Central memory CD8-positive, alpha-beta T cell (primary cell): ENCODE results near the gene ANKRD11.
"Not testable (repeated sequence)": the region's sequence is repeated elsewhere in the genome, so short reads cannot be mapped to it uniquely, and the experiment has no call there.

Experiments
- ATAC-seq: fragments of 150-1000 bp; cut with Tn5 transposase; replicated peaks from 2 replicates; pipeline ENCODE4 v1.10.0; 2022; ENCODE audit warnings: mild to moderate bottlenecking, moderate FRiP score, moderate number of reproducible peaks; ENCODE audit not compliant: poor library complexity, severe bottlenecking; ENCODE audit errors: extremely low read depth
- DNase-seq, 2 donors: peaks; one replicate each; pipeline ENCODE4 v3.0.0; 2021; ENCODE audit warnings: low spot score in 2 of 2
- H3K27ac Mint-ChIP-seq: one replicate; pipeline ENCODE4 v1.8.0; 2022; ENCODE audit warnings: low read depth, mild to moderate bottlenecking, moderate library complexity, mixed read lengths
- H3K27me3 Mint-ChIP-seq: one replicate; pipeline ENCODE4 v1.8.0; 2022; ENCODE audit warnings: mixed read lengths
- H3K36me3 Mint-ChIP-seq: one replicate; pipeline ENCODE4 v1.8.0; 2022; ENCODE audit warnings: mild to moderate bottlenecking, moderate library complexity, mixed read lengths; ENCODE audit not compliant: insufficient read depth
- H3K4me1 Mint-ChIP-seq: one replicate; pipeline ENCODE4 v1.8.0; 2022; ENCODE audit warnings: mixed read lengths
- H3K4me3 Mint-ChIP-seq: one replicate; pipeline ENCODE4 v1.8.0; 2022; ENCODE audit warnings: mild to moderate bottlenecking, moderate library complexity, mixed read lengths
- H3K9me3 Mint-ChIP-seq: one replicate; pipeline ENCODE4 v1.8.0; 2022; ENCODE audit warnings: mixed read lengths

The ANKRD11 gene

DNA sequence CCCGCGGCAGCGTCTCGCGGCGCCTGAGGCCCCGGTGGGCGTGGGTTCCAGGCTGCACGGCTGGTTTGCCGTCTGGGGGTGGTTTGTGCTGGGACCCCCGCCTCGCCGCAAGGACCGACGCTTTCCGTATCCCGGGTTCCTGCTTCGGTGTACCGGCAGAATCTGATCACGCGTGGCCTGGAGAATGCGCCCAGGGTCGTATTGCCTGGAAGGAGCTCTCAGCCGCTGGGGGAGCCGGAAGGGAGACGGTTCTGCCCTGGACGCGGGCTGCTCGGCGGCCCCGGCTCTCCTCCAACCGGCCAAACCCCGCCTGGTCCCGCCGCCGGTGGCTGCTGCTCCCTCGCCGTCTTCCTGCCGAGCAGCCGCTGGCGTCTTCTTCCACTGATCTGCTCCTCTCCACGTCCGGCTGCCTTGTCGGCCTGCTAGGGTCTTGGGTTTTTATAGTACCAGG, 233.1 kb downstream of the ANKRD11 start:
- ATAC-seq (peak; percentile 26), DNase-seq (no peak)
- H3K9me3 Mint-ChIP-seq: no peaks in the 10 kb centered on the region
- peaks cover 5% of the 10 kb centered on the region for H3K36me3 Mint-ChIP-seq
- peak overlapping the region; percentile 9 for H3K27ac Mint-ChIP-seq
- peaks cover 30% of the 10 kb centered on the region for H3K27me3 Mint-ChIP-seq
- H3K4me1 Mint-ChIP-seq: peaks cover 23% of the 10 kb centered on the region
- peak overlapping the region; percentile 60 for H3K4me3 Mint-ChIP-seq

DNA sequence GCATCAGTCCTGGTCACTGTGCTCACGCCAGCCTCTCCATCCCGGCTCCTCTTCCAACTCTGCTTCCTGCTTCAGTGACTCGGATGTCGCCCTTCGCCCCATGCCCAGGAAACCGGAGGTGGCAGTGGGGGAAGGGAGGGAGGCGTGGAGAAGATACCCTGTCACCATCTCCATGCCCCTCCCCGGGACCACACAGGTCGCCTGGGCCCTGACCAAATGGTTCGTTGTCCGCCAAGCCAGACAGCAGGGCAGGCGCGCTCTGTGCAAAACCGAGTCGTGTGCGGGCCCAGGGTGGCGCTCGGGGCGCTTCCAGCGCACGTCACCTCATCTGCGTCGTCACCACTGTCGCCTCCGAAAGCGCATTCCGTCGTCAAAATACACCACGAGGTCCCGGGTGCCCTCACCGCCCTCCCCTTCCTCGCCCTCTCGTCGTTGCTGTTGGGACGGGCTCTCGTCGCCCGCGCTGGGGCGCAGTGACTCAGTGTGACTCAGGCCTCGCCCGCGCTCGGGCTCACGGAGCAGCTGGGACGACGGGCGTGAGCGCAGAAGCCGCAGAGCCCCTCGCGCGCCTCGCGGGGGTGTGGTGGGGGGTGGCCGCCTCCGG, 233.6 kb downstream of the ANKRD11 start:
- peak; percentile 50 to 54 for DNase-seq

DNA sequence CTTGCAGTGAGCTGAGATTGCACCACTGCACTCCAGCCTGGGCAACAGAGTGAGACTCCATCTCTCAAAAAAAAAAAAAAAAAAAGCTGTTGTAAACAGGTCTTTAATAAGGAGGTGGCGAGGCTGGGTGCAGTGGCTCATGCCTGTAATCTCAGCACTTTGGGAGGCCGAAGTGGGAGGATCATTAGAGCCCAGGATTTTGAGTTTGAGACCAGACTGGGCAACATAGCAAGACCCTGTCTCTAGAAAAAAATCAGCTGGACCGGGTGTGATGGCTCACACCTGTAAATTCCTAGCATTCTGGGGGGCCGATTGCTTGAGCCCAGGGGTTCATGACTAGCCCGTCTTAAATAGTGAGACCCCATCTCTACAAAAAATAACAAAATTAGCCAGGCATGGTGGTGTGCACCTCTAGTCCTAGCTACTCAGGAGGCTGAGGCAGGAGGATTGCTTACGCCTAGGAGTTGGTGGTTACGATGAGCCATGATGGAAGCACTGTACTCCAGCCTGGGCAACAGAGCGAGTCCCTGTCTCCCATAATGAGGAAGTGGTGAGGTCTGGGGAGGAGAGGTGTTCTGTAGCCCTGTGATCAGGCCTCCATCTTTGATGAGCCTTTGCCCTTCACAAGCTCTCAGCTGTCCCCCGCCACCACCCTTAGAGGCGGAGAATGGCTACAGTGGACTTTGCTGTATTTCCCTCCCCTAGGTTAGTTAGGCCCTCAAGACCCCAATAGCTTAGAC, 236.6 kb downstream of the ANKRD11 start:
- Mint-ChIP-seq H3K4me3 (no peak overlapping the region), H3K27ac (no peak overlapping the region), H3K36me3 (peaks cover 5% of the 10 kb centered on the region), H3K4me1 (peaks cover 16% of the 10 kb centered on the region), H3K9me3 (peaks cover 15% of the 10 kb centered on the region), H3K27me3 (peaks cover 30% of the 10 kb centered on the region)
- ATAC-seq (no peak), DNase-seq (no peak)

More for the DNA sequence above, 233.6 kb downstream of the ANKRD11 start:
- H3K27ac Mint-ChIP-seq: peak overlapping the region; percentile 38
- H3K36me3 Mint-ChIP-seq: peaks cover 5% of the 10 kb centered on the region
- H3K4me3 Mint-ChIP-seq: peak overlapping the region; percentile 60
- peak; percentile 86 for ATAC-seq
- H3K4me1 Mint-ChIP-seq: peaks cover 21% of the 10 kb centered on the region
- H3K27me3 Mint-ChIP-seq: peaks cover 30% of the 10 kb centered on the region
- H3K9me3 Mint-ChIP-seq: peaks cover 3% of the 10 kb centered on the region

DNA sequence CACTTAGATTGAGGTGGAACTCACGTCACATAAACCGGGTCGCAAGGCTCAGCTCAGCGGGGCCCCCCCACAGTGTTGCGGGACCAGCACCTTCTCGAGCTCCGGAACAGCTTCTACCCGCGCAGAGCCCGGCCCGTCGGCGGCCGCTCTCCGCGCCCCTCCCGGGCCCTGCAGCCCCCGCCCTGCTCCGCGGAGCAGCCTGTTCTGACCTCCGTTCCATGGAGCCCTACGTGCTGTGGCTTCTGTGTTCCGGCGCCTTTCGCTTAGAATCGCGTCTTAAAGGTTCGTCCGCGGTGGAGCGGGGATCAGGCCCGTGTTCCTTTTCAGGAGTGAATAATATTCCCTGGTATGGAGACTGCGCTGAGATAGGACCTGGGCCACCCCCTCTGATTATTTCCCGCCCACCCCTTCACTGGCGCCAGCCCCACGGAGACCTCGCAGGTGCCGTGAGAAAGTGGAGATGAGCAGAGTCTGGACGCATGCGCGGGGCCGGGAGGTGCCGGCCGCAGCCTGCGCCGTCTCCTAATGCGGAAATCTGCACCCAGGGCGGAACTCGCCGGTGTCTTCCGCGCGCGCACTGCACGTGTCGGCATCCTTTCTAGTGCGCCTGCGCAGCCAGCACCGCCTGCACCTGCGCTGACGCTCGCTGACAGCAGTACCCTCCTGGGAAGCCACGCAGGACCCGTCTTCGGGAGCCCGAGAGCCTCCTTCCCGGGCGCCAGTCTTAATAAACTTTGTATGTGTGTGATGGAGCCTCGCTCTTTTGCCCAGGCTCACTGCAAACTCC, 242.0 kb downstream of the ANKRD11 start:
- Mint-ChIP-seq H3K27me3 (no peaks in the 10 kb centered on the region), H3K4me3 (peak overlapping the region; percentile 55), H3K27ac (no peak overlapping the region), H3K36me3 (peaks cover 4% of the 10 kb centered on the region), H3K9me3 (peaks cover 15% of the 10 kb centered on the region), H3K4me1 (no peaks in the 10 kb centered on the region)
- DNase-seq: no peak
- no peak for ATAC-seq

DNA sequence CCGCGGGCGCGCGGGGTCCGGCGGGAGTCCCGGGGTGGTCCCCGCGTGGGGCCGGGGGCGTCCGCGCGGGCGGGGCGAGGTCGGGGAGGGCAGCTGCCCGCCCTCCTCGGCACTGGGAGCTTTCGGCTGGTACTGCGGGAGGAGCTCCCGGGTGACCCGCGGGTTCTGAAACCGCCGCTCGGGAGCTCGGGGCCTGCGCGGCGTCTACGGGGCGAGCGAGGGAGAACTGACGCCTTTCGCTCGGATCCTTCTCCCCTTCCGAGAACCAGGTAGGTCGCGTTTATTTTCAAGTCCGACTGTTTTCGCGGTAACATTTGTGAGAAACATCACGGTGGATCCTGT, 242.7 kb downstream of the ANKRD11 start:
- peak; percentile 64 for ATAC-seq
- not testable (repeated sequence) for DNase-seq, H3K27ac Mint-ChIP-seq, H3K27me3 Mint-ChIP-seq, H3K4me1 Mint-ChIP-seq, H3K36me3 Mint-ChIP-seq
- Mint-ChIP-seq H3K9me3 (peaks cover 15% of the 10 kb centered on the region), H3K4me3 (peak overlapping the region; percentile 55)

DNA sequence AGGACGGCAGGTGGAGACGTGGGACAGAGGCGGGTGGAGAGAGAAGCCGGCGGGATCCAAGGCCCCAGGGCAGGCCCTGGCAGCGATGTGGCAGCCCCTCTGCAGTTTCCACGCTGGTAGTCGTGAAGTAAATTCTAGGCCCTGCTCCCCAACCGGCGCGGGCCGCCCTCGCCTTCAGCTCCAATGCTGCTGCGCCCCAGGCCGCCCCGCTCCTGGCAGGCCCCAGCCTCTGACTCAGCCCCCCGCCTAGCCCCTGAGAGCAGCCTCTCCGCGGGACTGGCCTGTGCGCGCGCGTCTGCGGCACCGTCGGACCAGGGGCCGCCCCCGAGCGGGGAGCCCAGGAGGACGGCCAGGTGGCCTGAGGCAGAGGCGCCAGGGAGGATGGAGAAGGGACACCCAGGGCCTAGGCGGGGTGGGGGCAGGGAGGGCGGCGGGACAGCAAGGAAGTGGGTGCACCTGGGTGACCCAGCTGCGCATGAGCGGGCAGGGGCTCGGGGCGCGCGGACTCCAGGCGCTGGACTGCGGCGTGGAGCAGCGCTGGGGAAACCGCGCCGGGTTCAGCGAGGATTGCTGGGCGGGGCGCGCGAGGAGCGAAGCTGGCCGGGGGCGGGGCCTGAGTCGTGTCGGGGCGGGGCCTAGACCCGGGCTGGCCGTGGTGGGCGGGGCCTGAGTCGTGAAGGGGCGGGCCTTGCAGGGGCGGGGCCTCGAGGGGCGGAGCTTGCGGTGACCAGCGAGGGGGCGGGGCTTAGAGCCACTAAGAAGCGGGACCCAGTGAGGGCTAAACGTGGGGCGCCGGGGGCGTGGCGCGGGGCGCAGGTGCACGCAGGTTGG, 243.2 kb downstream of the ANKRD11 start:
- H3K4me1 Mint-ChIP-seq: no peaks in the 10 kb centered on the region
- DNase-seq (peak; percentile 86 to 94), ATAC-seq (peak; percentile 78)
- peaks cover 4% of the 10 kb centered on the region for H3K36me3 Mint-ChIP-seq
- no peaks in the 10 kb centered on the region for H3K27me3 Mint-ChIP-seq
- H3K27ac Mint-ChIP-seq: no peak overlapping the region
- H3K9me3 Mint-ChIP-seq: peaks cover 15% of the 10 kb centered on the region
- peak overlapping the region; percentile 55 for H3K4me3 Mint-ChIP-seq

DNA sequence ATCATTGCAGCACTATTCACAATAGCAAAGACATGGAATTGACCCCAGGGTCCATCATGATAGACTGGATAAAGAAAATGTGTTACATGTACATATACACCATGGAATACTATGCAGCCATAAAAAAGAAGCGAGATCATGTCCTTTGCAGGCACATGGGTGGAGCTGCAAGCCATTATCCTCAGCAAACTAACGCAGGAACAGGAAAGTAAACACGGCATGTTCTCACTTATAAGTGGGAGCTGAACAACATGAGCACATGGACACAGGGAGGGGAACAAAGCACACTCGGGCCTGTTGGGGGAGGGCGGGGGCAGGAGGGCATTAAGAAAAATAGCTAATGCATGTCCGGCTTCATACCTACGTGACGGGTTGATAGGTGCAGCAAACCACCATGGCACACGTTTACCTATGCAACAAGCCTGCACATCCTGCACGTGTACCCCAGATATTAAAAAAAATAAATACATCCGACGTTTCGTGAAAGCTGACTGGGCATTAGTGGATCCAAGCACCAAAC, 243.9 kb downstream of the ANKRD11 start:
- Mint-ChIP-seq H3K36me3 (peaks cover 6% of the 10 kb centered on the region), H3K27me3 (no peaks in the 10 kb centered on the region), H3K27ac (peak overlapping the region; percentile 19), H3K4me3 (peak overlapping the region; percentile 55), H3K4me1 (peaks cover 4% of the 10 kb centered on the region), H3K9me3 (peaks cover 10% of the 10 kb centered on the region)
- no peak for DNase-seq
- no peak for ATAC-seq

DNA sequence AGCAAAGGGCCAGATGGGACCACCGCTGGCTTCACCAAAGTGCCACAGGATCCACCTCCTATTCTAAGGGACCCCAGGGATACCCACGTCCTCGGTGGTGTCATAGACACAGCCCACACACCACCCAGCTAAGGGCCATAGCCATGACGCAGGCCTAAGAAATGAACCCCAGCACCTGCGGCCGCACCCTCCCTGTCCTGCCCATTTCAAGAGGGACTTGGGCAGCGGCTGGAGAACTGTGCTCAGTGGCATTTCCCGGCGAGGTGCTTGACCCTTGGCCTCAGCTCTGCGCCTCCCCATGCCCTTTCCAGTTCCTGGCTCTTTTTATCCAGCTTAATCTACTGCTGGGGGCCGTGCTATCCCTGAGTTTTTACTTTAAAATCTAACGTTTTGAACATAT, 245.6 kb downstream of the ANKRD11 start:
- Mint-ChIP-seq H3K9me3 (peaks cover 1% of the 10 kb centered on the region), H3K4me1 (peaks cover 12% of the 10 kb centered on the region), H3K36me3 (peaks cover 19% of the 10 kb centered on the region), H3K27ac (no peak overlapping the region), H3K4me3 (no peak overlapping the region), H3K27me3 (no peaks in the 10 kb centered on the region)
- DNase-seq (no peak), ATAC-seq (no peak)

DNA sequence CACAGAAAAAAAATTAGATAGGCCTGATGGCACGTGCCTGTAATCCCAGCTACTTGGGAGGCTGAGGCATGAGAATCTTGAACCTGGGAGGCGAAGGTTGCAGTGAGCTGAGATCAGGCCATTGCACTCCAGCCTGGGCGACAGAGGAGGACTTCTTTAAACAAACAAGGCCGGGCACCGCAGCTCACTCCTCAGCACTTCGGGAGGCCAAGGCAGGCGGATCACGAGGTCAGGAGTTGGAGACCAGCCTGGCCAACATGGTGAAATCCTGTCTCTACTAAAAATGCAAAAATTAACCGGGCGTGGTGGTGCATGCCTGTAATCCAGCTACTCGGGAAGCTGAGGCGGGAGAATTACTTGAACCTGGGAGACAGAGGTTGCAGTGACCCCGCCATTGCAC, 246.1 kb downstream of the ANKRD11 start:
- Mint-ChIP-seq H3K4me1 (peaks cover 13% of the 10 kb centered on the region), H3K36me3 (peaks cover 19% of the 10 kb centered on the region)
- H3K9me3 Mint-ChIP-seq, ATAC-seq, H3K27me3 Mint-ChIP-seq, H3K27ac Mint-ChIP-seq, DNase-seq, H3K4me3 Mint-ChIP-seq: not testable (repeated sequence)

DNA sequence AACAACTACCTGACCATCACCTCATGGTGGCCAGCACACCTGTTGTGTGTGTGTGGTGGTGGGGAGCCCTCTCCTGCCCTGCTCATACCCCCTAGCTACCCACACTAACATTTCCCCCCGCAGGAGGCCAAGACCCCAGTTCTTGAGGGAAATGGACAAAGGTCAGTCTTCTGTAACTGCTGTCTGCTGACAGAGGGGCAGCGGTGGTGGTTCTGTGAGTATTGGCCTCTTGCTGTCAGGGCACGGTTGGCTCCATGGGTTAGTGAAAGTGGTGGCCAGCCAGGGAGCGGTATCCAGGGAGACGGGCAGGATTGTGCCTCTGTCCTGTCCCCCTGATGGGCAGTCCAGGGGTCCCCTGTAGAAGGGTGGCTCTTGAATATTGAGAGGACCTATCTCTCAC, 246.7 kb downstream of the ANKRD11 start:
- H3K27me3 Mint-ChIP-seq: no peaks in the 10 kb centered on the region
- H3K36me3 Mint-ChIP-seq: peaks cover 18% of the 10 kb centered on the region
- no peak for ATAC-seq
- H3K4me1 Mint-ChIP-seq: peaks cover 13% of the 10 kb centered on the region
- H3K4me3 Mint-ChIP-seq: no peak overlapping the region
- H3K9me3 Mint-ChIP-seq: no peaks in the 10 kb centered on the region
- DNase-seq: no peak
- H3K27ac Mint-ChIP-seq: no peak overlapping the region

DNA sequence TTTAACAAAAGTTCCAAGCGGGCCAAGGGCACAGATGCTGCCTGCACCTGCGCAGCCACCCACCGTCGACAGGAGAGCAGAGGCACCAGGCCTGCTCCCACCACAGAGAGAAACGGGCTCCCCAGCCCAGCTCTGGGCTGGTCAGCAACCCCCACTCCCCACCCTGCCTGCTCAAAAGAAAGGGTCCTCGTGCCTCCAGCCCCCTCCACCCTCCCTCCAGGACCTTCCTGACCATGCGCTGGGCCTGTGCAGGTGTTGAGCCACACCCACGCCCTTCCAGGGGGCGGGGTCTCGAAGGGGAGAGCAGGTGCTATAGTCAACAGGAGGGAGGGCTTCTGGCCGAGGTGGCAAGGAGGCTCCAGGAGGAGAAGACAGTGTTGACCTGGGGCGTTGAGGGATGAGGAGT, 247.6 kb downstream of the ANKRD11 start:
- Mint-ChIP-seq H3K4me1 (peaks cover 13% of the 10 kb centered on the region), H3K4me3 (no peak overlapping the region), H3K27ac (peak overlapping the region; percentile 41), H3K9me3 (no peaks in the 10 kb centered on the region), H3K36me3 (peaks cover 18% of the 10 kb centered on the region), H3K27me3 (no peaks in the 10 kb centered on the region)
- ATAC-seq: no peak
- DNase-seq: no peak
